IMR-90 (cell line): Measurements from ENCODE around the gene ASXL1. TPM values are rescaled to one million over a fixed set of nuclear protein-coding genes. Genes with fewer than 3 reads are reported as not detected.
A peak's percentile ranks its signal among the peaks of the same experiment; 100 is the strongest.

Experiments
- ATAC-seq: fragments of 200-7000 bp; cut with Tn5 transposase; 2 replicates; pipeline ENCODE4 v1.9.1; 2020; ENCODE audit warnings: low read depth, mild to moderate bottlenecking, moderate library complexity
- BruUV-seq: library from RNA; stranded (reverse); fragments of 400-500 nt; replicated peaks from 2 replicates; lab custom pipeline; 2021; lab: Mats Ljungman, UMichigan
- CTCF ChIA-PET: fragments of 300-600 bp; formaldehyde crosslinking; extraction: SDS; loops from one replicate; lab custom pipeline; 2021; ENCODE audit warnings: antibody characterized with exemption; lab: Yijun Ruan, JAX
- POLR2A ChIA-PET: fragments of 300-600 bp; sonication (Branson Sonifier 250); formaldehyde crosslinking; loops from one replicate; lab custom pipeline; 2022; ENCODE audit warnings: antibody characterized with exemption; ENCODE audit not compliant: unreplicated experiment; lab: Charles Lee
- DNase-seq: peaks from one replicate; pipeline ENCODE4 v3.0.0; 2013
- H2AFZ ChIP-seq: replicated peaks from 2 replicates; pipeline ENCODE3; 2013; ENCODE audit warnings: low read length, mild to moderate bottlenecking; ENCODE audit not compliant: poor library complexity
- H2AK5ac ChIP-seq: 2 replicates; pipeline ENCODE4 v1.6.1; 2013; ENCODE audit warnings: low read depth, low read length, inconsistent platforms
- H2AK9ac ChIP-seq: replicated peaks from 2 replicates; pipeline ENCODE3; 2013; ENCODE audit warnings: mild to moderate bottlenecking, low read depth, low read length, moderate library complexity; ENCODE audit not compliant: poor library complexity
- H2BK120ac ChIP-seq: 2 replicates; pipeline ENCODE4 v1.6.1; 2013; ENCODE audit warnings: low read depth, low read length, inconsistent platforms
- H2BK15ac ChIP-seq: 3 replicates; pipeline ENCODE4 v1.6.1; 2013; ENCODE audit warnings: low read depth, low read length, inconsistent platforms
- H2BK20ac ChIP-seq: 2 replicates; pipeline ENCODE4 v1.6.1; 2013; ENCODE audit warnings: low read depth, mild to moderate bottlenecking, inconsistent platforms, low read length, moderate library complexity
- H2BK5ac ChIP-seq: 2 replicates; pipeline ENCODE4 v1.6.1; 2013; ENCODE audit warnings: mild to moderate bottlenecking, low read depth, low read length, inconsistent platforms; ENCODE audit not compliant: poor library complexity, severe bottlenecking
- H3K14ac ChIP-seq: replicated peaks from 2 replicates; pipeline ENCODE4 v1.6.1; 2013; ENCODE audit warnings: low read depth, low read length, inconsistent platforms
- H3K18ac ChIP-seq: 2 replicates; pipeline ENCODE4 v1.6.1; 2013; ENCODE audit warnings: low read depth, low read length, control low read depth
- H3K23ac ChIP-seq: 2 replicates; pipeline ENCODE4 v1.6.1; 2013; ENCODE audit warnings: low read depth, low read length, inconsistent platforms
- H3K27ac ChIP-seq: 2 replicates; pipeline ENCODE4 v1.5.1; 2013; ENCODE audit warnings: mild to moderate bottlenecking, control low read depth, low read length; ENCODE audit not compliant: insufficient read depth
- H3K27me3 ChIP-seq: 2 replicates; pipeline ENCODE4 v1.6.1; 2013; ENCODE audit warnings: low read length; ENCODE audit not compliant: control insufficient read depth, insufficient read depth
- H3K36me3 ChIP-seq: 2 replicates; pipeline ENCODE4 v1.6.1; 2013; ENCODE audit warnings: low read length, mixed read lengths; ENCODE audit not compliant: control insufficient read depth, insufficient read depth
- H3K4ac ChIP-seq: 2 replicates; pipeline ENCODE4 v1.6.1; 2013; ENCODE audit warnings: low read depth, low read length, inconsistent platforms
- H3K4me1 ChIP-seq: 2 replicates; pipeline ENCODE4 v1.6.1; 2013; ENCODE audit warnings: low read length, mixed read lengths; ENCODE audit not compliant: control insufficient read depth, insufficient read depth
- H3K4me2 ChIP-seq: 2 replicates; pipeline ENCODE4 v1.6.1; 2013; ENCODE audit warnings: low read depth, mild to moderate bottlenecking, control low read depth, low read length, moderate library complexity
- H3K4me3 ChIP-seq: 2 replicates; pipeline ENCODE4 v1.5.1; 2013; ENCODE audit warnings: low read depth, mild to moderate bottlenecking, control low read depth, low read length, moderate library complexity; ENCODE audit not compliant: insufficient read depth
- H3K56ac ChIP-seq: 2 replicates; pipeline ENCODE4 v1.6.1; 2013; ENCODE audit warnings: low read length, inconsistent platforms; ENCODE audit not compliant: insufficient read depth; ENCODE audit errors: extremely low read depth
- H3K79me1 ChIP-seq, 2 experiments: 2 replicates each; pipeline ENCODE4 v1.6.1; 2013; ENCODE audit warnings: low read length in 2 of 2, inconsistent platforms in 1 of 2, low read depth in 1 of 2
- H3K9ac ChIP-seq: 2 replicates; pipeline ENCODE4 v1.6.1; 2013; ENCODE audit warnings: low read depth, low read length, control low read depth
- H3K9me1 ChIP-seq: 2 replicates; pipeline ENCODE4 v1.6.1; 2013; ENCODE audit warnings: low read length, inconsistent platforms; ENCODE audit not compliant: insufficient read depth
- H3K9me3 ChIP-seq: 2 replicates; pipeline ENCODE4 v1.6.1; 2013; ENCODE audit warnings: low read length; ENCODE audit not compliant: control insufficient read depth, insufficient read depth
- H4K20me1 ChIP-seq: 2 replicates; pipeline ENCODE4 v1.6.1; 2013; ENCODE audit warnings: low read length, inconsistent platforms; ENCODE audit not compliant: insufficient read depth
- H4K5ac ChIP-seq: 2 replicates; pipeline ENCODE4 v1.6.1; 2013; ENCODE audit warnings: mild to moderate bottlenecking, low read depth, low read length, control low read depth
- H4K8ac ChIP-seq, 2 experiments: 2 replicates each; pipeline ENCODE4 v1.6.1; 2013; ENCODE audit warnings: low read depth in 2 of 2, low read length in 2 of 2, control low read depth in 1 of 2, inconsistent platforms in 1 of 2
- H4K91ac ChIP-seq: 2 replicates; pipeline ENCODE4 v1.6.1; 2013; ENCODE audit warnings: low read depth, low read length, inconsistent platforms; ENCODE audit not compliant: insufficient read depth
- MAFK ChIP-seq: IDR thresholded peaks from 2 replicates; pipeline ENCODE4 v1.6.1; 2012; ENCODE audit warnings: low read depth, low read length, improper control_type of control experiment
- RAD21 ChIP-seq: IDR thresholded peaks from 2 replicates; pipeline ENCODE4 v1.6.1; 2012; ENCODE audit warnings: low read length, improper control_type of control experiment
- RFX5 ChIP-seq: IDR thresholded peaks from 2 replicates; pipeline ENCODE4 v1.8.0; 2012; ENCODE audit warnings: low read depth, mild to moderate bottlenecking, low read length, moderate library complexity
- WGBS, 2 experiments: methylation state at CpG; one replicate each; pipeline versions ENCODE4 v1.1.5 to v1.1.7; 2013; ENCODE audit warnings: missing lambda C conversion rate in 2 of 2; ENCODE audit not compliant: insufficient read length in 1 of 2; ENCODE audit errors: extremely low coverage in 2 of 2; 5-methylcytosine and 5-hydroxymethylcytosine counted together
- dilution Hi-C: fragments of 300-500 bp; cut with HindIII; formaldehyde crosslinking; loops from one replicate; pipeline ENCODE4 v1.14.3; 2018; ENCODE audit warnings: low sequenced_read_pairs; ENCODE audit not compliant: unreplicated experiment
- in situ Hi-C: fragments of 300-500 bp; cut with MboI; formaldehyde crosslinking; loops from 3 replicates; pipeline ENCODE4 v1.14.3; 2019; ENCODE audit warnings: low sequenced_read_pairs, inconsistent platforms, mixed read lengths
- intact Hi-C: fragments of 100-400 bp; cut with micrococcal nuclease; formaldehyde crosslinking; loops from 2 replicates; pipeline ENCODE4 v1.10.0; 2022
- polyA plus RNA-seq, 3 experiments: library from polyadenylated mRNA; depleted of rRNA; stranded (reverse); fragments of >200 nt; gene quantifications; 2 replicates each; pipeline ENCODE4 v1.2.3, GENCODE V29; 2012; ENCODE audit warnings: low replicate concordance in 1 of 3
- total RNA-seq: library from RNA; depleted of rRNA; stranded (reverse); fragments of >200 nt; gene quantifications from 2 replicates; pipeline ENCODE4 v1.2.3, GENCODE V29; 2012

The ASXL1 gene
- total and polyA plus RNA-seq, 2 of the 4 experiments (the other 2 are of a cell fraction), result 29.9 to 37.1 TPM

DNA sequence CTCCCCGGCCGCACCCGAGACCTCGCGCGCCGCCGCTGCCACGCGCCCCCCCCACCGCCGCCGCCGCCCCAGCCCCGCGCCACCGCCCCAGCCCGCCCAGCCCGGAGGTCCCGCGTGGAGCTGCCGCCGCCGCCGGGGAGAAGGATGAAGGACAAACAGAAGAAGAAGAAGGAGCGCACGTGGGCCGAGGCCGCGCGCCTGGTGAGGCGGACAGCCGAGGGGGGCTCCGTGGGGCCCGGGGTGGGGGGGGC, 426 bp downstream of the ASXL1 start:
- H3K4me2 ChIP-seq, result no peak overlapping the region
- no TSS peak for BruUV-seq

More for the DNA sequence above, 426 bp downstream of the ASXL1 start:
- Histone ChIP-seq H2AFZ (peak overlapping the region; percentile 38), H2BK5ac (peak overlapping the region; percentile 100), H2BK20ac (no peak overlapping the region), H3K27ac (peak overlapping the region; percentile 53), H3K23ac (no peak overlapping the region), H3K4ac (no peak overlapping the region), H3K56ac (no peak overlapping the region), H3K36me3 (no peaks in the 10 kb centered on the region; the same call in 1 of the 2 replicates), H2AK5ac (no peak overlapping the region), H2AK9ac (no peak overlapping the region), H3K18ac (no peak overlapping the region), H2BK15ac (no peak overlapping the region), H3K9ac (peak overlapping the region; percentile 54; the same call in 1 of the 2 replicates), H4K20me1 (peaks cover 53% of the 10 kb centered on the region), H3K9me1 (peaks cover 17% of the 10 kb centered on the region), H3K4me1 (peaks cover 5% of the 10 kb centered on the region), H4K5ac (no peak overlapping the region), H3K9me3 (0 out of 2 replicates have a peak, but pooled peaks cover 3% of the 10 kb centered on the region), H3K79me1 (peaks cover 4 to 37% of the 10 kb centered on the region in 2 experiments; a peak in 2 of 4 replicates), H3K14ac (no peak overlapping the region), H3K4me3 (peak overlapping the region; percentile 92), H4K91ac (peak overlapping the region; percentile 43; the same call in 1 of the 2 replicates), H4K8ac (peak overlapping the region in 1 of 2 experiments; percentile 95; a peak in 1 of 4 replicates), H3K27me3 (no peaks in the 10 kb centered on the region), H2BK120ac (no peak overlapping the region)
- DNase-seq (no peak), ATAC-seq (no peak)
- intact Hi-C loops, result no loop called here
- TF ChIP-seq RAD21, result no peak
- TF ChIP-seq RFX5, result no peak
- TF ChIP-seq MAFK, result no peak
- WGBS, 2 experiments, result no CpG with 5 or more reads among the region's 35 CpGs
- ChIA-PET CTCF (no interaction called here), POLR2A (no interaction called here)
- in situ Hi-C loops, result no loop called here
- dilution Hi-C loops, result no loop called here
